Upper lobe of right lung (tissue), 1 donor: ENCODE data around the gene BCAS3. TPM values are rescaled to one million over a fixed set of nuclear protein-coding genes. Genes with fewer than 3 reads are reported as not detected.

Source experiments
- ATAC-seq: fragments of 200-7000 bp; cut with Tn5 transposase; one replicate; pipeline ENCODE4 v1.9.1; 2020; ENCODE audit warnings: mild to moderate bottlenecking, moderate library complexity
- DNase-seq: peaks from one replicate; pipeline ENCODE4 v3.0.0-alpha.2; 2020
- H3K27ac ChIP-seq: fragments of 200-600 bp; one replicate; pipeline ENCODE4 v1.8.0; 2022
- H3K27me3 ChIP-seq: fragments of 200-600 bp; one replicate; pipeline ENCODE4 v1.8.0; 2022; ENCODE audit warnings: mild to moderate bottlenecking
- H3K36me3 ChIP-seq: fragments of 200-600 bp; one replicate; pipeline ENCODE4 v1.8.0; 2022
- H3K4me1 ChIP-seq: fragments of 200-600 bp; one replicate; pipeline ENCODE4 v1.8.0; 2022
- H3K4me3 ChIP-seq: fragments of 200-600 bp; one replicate; pipeline ENCODE4 v1.8.0; 2022; ENCODE audit warnings: mild to moderate bottlenecking
- H3K9me3 ChIP-seq: fragments of 200-600 bp; one replicate; pipeline ENCODE4 v1.8.0; 2022
- intact Hi-C: fragments of 100-400 bp; cut with DNase I; formaldehyde crosslinking; loops from one replicate; pipeline ENCODE4 v1.11.0; 2022
- total RNA-seq: library from RNA; stranded (reverse); fragmentation: NEBNext Ultra II Directional; extraction: Animal tissue kit (Norgen Biotek cat#: 25700); gene quantifications from one replicate; pipeline ENCODE4 v1.2.1, GENCODE V29; 2021
- TF ChIP-seq, protein P1 (sequence below): fragments of 200-600 bp; IDR thresholded peaks from one replicate; pipeline ENCODE4 v1.8.0; 2022; ENCODE audit warnings: antibody characterized with exemption
- donor health status: DM: no; HTN: yes; CAD: no; lungs with severe emphysema.

Gene BCAS3
- total RNA-seq, 1 donor from 2014 or later = 23.5 TPM

GRCh38 chr17:60959011-60959410 is 281.4 kb downstream of the BCAS3 start:
- DNase-seq = no peak
- no peaks in the 10 kb centered on the region for H3K9me3 ChIP-seq

DNA sequence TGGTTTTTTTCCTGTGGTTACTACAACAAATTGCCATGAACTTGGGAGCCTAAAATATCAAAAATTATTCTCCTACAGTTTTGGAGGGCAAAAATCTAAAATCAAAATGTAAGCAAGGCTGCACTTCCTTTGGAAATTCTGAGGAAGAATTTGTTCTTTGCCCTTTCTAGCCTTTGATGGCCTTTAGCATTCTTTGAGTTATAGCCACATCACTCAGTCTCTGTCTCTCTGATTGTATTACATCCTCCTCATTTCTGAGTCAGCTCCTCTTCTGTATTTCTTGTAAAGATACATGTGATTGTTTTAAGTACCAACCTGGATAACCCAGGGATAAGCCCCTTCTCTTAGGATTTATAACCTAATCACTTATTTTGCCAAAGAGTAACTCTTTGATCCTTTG is 282.0 kb downstream of the BCAS3 start:
- Histone ChIP-seq H3K4me3 (no peak overlapping the region), H3K27me3 (no peaks in the 10 kb centered on the region)
- intact Hi-C loops = no loop called here

More at GRCh38 chr17:60959011-60959410, 281.4 kb downstream of the BCAS3 start:
- H3K4me1 ChIP-seq = no peaks in the 10 kb centered on the region
- TF ChIP-seq, protein P1, sequence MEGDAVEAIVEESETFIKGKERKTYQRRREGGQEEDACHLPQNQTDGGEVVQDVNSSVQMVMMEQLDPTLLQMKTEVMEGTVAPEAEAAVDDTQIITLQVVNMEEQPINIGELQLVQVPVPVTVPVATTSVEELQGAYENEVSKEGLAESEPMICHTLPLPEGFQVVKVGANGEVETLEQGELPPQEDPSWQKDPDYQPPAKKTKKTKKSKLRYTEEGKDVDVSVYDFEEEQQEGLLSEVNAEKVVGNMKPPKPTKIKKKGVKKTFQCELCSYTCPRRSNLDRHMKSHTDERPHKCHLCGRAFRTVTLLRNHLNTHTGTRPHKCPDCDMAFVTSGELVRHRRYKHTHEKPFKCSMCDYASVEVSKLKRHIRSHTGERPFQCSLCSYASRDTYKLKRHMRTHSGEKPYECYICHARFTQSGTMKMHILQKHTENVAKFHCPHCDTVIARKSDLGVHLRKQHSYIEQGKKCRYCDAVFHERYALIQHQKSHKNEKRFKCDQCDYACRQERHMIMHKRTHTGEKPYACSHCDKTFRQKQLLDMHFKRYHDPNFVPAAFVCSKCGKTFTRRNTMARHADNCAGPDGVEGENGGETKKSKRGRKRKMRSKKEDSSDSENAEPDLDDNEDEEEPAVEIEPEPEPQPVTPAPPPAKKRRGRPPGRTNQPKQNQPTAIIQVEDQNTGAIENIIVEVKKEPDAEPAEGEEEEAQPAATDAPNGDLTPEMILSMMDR = no peak
- ATAC-seq = no peak
- no peaks in the 10 kb centered on the region for H3K27me3 ChIP-seq
- H3K4me3 ChIP-seq = no peak overlapping the region
- intact Hi-C loops = no loop called here
- no peaks in the 10 kb centered on the region for H3K36me3 ChIP-seq
- no peak overlapping the region for H3K27ac ChIP-seq

GRCh38 chr17:60960398-60961065 is 282.9 kb downstream of the BCAS3 start:
- no peaks in the 10 kb centered on the region for H3K9me3 ChIP-seq
- TF ChIP-seq, protein P1 = no peak
- ATAC-seq (no peak), DNase-seq (no peak)
- H3K36me3 ChIP-seq = no peaks in the 10 kb centered on the region
- H3K4me3 ChIP-seq = no peak overlapping the region
- H3K4me1 ChIP-seq = no peaks in the 10 kb centered on the region
- no peak overlapping the region for H3K27ac ChIP-seq
- no peaks in the 10 kb centered on the region for H3K27me3 ChIP-seq
- intact Hi-C loops = no loop called here

More for the DNA sequence above, 282.0 kb downstream of the BCAS3 start:
- Histone ChIP-seq H3K27ac (no peak overlapping the region), H3K9me3 (no peaks in the 10 kb centered on the region), H3K4me1 (no peaks in the 10 kb centered on the region), H3K36me3 (no peaks in the 10 kb centered on the region)
- TF ChIP-seq, protein P1 = no peak
- DNase-seq = no peak
- ATAC-seq = no peak

- Histone ChIP-seq H3K36me3 (no peaks in the 10 kb centered on the region), H3K4me1 (no peaks in the 10 kb centered on the region), H3K27ac (no peak overlapping the region), H3K9me3 (no peaks in the 10 kb centered on the region), H3K27me3 (no peaks in the 10 kb centered on the region), H3K4me3 (no peak overlapping the region)
- TF ChIP-seq, protein P1 = no peak
- intact Hi-C loops = no loop called here
- no peak for ATAC-seq
- no peak for DNase-seq
Measured at GRCh38 chr17:60964160-60964559, 286.5 kb downstream of the BCAS3 start.

- intact Hi-C loops = no loop called here
Measured at GRCh38 chr17:60968266-60968665, 290.6 kb downstream of the BCAS3 start.

More at GRCh38 chr17:60968266-60968665, 290.6 kb downstream of the BCAS3 start:
- DNase-seq = no peak
- Histone ChIP-seq H3K9me3 (no peaks in the 10 kb centered on the region), H3K27me3 (no peaks in the 10 kb centered on the region), H3K4me1 (no peaks in the 10 kb centered on the region), H3K27ac (no peak overlapping the region), H3K36me3 (no peaks in the 10 kb centered on the region), H3K4me3 (no peak overlapping the region)
- ATAC-seq = no peak
- TF ChIP-seq, protein P1 = no peak
